GM12873 (cell line): ENCODE results near the gene OLFM1.

Experiments used
- TF ChIP-seq, protein P1 (sequence below): IDR thresholded peaks from 2 replicates; pipeline ENCODE4 v1.5.1; 2012; ENCODE audit warnings: low read depth, mild to moderate bottlenecking, moderate library complexity, low read length, control low read depth; ENCODE audit not compliant: insufficient read depth; ENCODE audit errors: missing control alignments

Gene OLFM1

DNA sequence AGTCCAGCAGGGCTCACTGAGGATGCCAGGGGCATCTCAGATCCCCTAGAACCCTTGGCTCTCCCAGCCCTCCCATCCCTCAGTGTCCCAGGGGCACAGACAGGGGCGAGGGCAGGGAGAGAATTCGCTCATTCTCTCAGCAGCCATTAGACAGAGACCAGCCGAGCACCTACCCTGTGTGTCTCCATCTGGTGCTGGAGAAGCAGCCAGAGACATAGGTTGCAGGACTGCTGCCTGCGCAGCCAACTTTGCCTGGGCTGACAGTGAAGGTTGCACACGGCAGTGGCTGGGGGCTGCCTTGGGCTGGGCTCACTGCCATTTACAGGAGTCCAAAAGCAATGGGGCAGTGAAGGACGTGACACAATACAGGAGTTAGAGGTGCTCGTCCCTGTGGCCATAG lies 60.9 kb downstream of the OLFM1 start:
- TF ChIP-seq, protein P1, sequence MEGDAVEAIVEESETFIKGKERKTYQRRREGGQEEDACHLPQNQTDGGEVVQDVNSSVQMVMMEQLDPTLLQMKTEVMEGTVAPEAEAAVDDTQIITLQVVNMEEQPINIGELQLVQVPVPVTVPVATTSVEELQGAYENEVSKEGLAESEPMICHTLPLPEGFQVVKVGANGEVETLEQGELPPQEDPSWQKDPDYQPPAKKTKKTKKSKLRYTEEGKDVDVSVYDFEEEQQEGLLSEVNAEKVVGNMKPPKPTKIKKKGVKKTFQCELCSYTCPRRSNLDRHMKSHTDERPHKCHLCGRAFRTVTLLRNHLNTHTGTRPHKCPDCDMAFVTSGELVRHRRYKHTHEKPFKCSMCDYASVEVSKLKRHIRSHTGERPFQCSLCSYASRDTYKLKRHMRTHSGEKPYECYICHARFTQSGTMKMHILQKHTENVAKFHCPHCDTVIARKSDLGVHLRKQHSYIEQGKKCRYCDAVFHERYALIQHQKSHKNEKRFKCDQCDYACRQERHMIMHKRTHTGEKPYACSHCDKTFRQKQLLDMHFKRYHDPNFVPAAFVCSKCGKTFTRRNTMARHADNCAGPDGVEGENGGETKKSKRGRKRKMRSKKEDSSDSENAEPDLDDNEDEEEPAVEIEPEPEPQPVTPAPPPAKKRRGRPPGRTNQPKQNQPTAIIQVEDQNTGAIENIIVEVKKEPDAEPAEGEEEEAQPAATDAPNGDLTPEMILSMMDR: no peak

DNA sequence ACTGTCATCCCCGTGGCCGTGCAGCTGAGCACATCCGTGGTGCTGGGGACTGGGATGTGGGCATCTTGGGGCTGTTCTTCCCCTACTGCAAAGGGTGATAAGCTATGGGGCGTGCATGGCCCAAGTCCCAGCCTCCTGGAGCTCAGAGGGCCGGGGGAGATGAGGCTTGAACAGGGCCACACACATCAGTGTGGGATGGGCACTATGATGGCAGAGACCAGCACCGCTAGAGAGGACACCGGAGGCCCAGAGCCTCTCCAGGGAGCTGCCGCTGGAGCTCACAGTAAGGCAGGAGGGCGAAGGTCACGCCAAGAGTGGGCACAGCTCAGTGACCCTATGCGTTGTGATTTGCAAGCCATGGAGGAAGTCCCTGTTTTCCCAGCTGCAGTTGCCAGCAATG lies 63.5 kb downstream of the OLFM1 start:
- TF ChIP-seq, protein P1: no peak

DNA sequence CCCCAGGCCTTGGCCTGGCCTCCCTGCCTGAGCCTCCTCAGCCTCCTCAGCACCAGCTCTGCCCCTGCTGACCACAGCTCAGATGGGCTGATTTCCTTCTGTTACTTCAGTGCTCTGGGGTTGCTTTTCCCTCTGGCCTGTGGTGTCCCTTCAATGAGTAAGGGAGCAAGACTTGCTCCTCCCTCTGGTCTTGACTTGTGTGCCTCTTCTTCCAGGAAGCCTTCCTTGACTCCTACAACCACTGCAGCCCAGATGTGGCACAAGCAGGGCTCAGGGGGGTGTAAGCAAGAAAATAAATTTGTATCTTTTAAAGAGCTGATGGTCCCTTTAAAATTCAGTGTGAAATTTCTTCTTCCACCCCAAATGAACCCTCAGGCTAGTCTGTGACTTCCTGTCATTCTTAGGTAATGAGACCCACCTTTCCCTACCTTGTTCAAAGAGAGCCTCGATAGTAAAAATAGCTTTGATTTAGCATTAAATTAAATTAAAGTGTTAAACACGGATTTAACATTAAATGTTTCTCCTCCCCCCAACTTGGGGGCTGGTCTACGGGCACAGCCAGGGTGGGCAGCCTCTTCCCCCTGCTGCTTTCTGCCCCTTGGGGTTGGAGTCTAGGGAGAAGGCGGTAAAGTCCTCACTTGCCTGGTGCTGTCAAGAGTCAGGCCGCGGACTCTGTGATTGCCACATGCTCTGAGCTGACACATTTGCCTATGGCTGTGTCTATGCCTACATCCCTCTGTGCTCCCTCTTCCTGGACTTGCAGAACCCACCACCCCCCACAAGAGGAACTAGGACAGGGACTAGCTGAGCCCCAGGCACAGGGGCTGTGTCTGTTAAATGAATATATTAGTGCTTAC lies 64.5 kb downstream of the OLFM1 start:
- TF ChIP-seq, protein P1: no peak

DNA sequence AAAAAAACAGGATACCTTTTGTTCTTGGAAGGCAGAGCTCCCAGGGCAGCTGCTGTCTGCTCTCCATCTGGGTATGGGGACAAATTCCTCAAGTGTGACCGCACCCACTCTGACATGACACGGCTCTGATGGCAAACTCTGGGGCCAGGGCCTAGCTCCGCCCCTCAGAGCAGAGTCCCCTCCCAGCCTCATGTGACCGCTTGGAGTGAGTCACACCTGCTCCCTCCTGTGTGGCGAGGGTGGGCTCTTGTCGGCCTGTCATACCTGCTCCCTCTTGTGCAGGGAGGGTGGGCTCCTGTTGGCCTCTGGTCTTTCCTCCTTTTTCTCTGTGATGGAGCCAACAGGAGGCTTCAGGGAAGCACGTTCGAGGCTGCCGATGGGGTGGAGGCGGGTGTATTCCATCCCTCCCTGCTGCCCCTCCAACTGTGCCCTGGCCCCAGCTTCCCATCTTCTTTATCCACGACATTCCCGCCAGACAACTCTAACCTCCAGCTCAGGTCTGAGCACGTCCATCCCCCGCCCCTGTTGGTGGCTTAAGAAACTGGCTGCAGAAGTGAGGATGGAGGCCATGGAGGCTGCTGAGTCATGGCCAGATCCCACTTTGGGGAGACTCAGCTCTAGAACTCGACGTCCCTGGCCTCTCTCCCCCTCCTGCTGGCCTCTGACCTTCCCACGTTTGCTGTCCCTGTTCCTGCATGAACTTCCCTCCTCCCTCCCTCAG lies 65.3 kb downstream of the OLFM1 start:
- TF ChIP-seq, protein P1: no peak

DNA sequence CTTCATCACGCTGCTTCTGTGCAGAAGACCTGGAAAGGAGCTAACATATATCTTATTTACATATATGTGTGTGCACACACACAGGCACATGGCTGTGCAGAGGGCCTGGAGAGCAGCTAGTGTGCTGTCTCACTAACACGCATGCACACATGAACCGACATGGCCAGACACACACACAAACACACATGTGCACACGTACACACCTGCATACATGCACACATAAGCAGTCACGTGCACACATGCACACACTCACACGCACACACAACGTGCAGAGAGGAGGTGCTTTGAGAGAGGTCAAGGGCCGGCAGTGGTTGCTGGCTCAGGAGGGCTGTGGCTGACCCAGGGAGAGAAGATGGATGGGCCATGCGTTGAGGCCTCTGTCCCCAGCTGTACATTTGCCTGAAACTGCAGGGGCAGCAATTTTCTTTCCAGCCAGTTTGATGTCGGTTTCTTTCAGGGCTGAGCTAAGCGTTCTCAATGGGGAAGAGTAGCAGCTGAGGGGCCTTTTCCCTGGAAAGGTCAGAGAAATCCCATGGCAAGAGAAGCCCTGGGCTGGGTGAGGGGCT lies 66.7 kb downstream of the OLFM1 start:
- TF ChIP-seq, protein P1: no peak

DNA sequence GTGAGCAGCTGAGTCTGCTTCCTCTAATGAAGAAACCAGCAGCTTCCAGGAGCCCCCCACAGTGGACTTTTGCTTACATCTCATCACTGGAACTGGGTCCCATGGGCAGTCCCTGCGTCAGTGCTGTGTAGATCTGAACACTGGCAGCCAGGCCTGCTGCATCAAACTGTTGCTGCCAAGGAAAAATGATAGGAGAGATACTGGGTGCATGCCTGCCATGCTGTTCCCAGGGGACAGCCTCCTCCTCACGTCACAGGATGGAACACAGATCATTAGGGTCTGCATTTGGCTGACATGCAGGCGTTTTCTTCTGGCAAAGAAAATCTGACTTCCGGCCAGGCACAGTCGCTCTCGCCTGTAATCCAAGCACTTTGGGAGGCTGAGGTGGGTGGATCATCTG lies 67.9 kb downstream of the OLFM1 start:
- TF ChIP-seq, protein P1: no peak
